Stomach (tissue), 4 donors: ENCODE results near the gene GIMAP2.

Experiments used
- CTCF ChIP-seq, 7 experiments: fragments of 450-650 bp in 4 of 7; fragments of 200-600 bp in 3 of 7; sonication (generic) in 3 of 7; IDR thresholded peaks; one replicate each; pipeline ENCODE4 v1.5.1; 2016 to 2019; ENCODE audit warnings: antibody characterized with exemption in 7 of 7, control low read depth in 2 of 7, mild to moderate bottlenecking in 1 of 7
- POLR2A ChIP-seq, 4 donors: fragments of 450-650 bp; IDR thresholded peaks; one replicate each; pipeline ENCODE4 v1.6.1; 2016; ENCODE audit warnings: antibody characterized with exemption in 4 of 4, control low read depth in 2 of 4, mild to moderate bottlenecking in 1 of 4, moderate library complexity in 1 of 4

DNA sequence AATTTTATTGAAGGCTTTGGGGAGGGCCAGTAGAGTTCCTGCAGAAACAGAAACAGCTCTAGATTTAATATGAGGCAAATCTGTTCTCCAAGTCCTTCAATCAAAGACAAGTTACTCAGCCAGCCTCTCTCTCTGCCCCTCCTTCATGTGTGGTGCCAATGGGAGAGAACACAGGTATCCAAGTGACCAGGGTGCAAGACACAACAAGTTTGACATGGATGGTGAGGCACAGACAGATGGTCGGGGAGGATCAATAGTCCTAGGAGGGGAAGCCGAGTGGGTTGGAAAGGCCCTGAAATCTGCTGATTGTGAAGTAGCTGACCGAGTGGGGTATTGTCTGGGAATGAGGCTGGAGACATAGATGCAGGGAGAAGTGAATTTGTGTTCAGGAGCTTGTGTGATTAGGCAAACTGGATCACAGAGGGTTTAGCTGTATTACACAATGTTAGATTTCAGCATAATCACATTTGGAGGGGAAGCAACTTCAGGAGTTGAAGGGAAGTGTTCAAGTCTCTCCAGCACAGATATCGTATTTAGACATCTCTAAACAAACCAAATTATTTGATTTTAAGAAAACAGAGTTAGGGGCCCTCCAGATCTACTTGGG lies 32.4 kb downstream of the GIMAP2 start:
- TF ChIP-seq POLR2A (IDR thresholded peaks at IDR 0.05) (no peak), CTCF (IDR thresholded peaks at IDR 0.05) (no peak)
